Parathyroid adenoma (tissue), 2 donors: ENCODE measurements around the gene PLEKHM3.

Experiments
- H2AFZ ChIP-seq: fragments of 300-600 bp; sonication (generic); one replicate; pipeline ENCODE4 v1.7.0; 2017; ENCODE audit warnings: antibody characterized with exemption, mild to moderate bottlenecking
- H3K27ac ChIP-seq: fragments of 300-600 bp; sonication (generic); one replicate; pipeline ENCODE4 v1.7.0; 2017
- H3K27me3 ChIP-seq: fragments of 300-600 bp; sonication (generic); one replicate; pipeline ENCODE4 v1.7.0; 2017; ENCODE audit warnings: low read length; ENCODE audit not compliant: control insufficient read depth, insufficient read depth
- H3K36me3 ChIP-seq: fragments of 300-600 bp; sonication (generic); one replicate; pipeline ENCODE4 v1.7.0; 2017; ENCODE audit warnings: low read length; ENCODE audit not compliant: control insufficient read depth, insufficient read depth
- H3K4me1 ChIP-seq: fragments of 300-600 bp; sonication (generic); one replicate; pipeline ENCODE4 v1.7.0; 2017; ENCODE audit warnings: control low read depth
- H3K4me2 ChIP-seq: fragments of 300-600 bp; sonication (generic); one replicate; pipeline ENCODE4 v1.7.0; 2017; ENCODE audit warnings: low read length
- H3K4me3 ChIP-seq: fragments of 300-600 bp; sonication (generic); one replicate; pipeline ENCODE4 v1.7.0; 2017; ENCODE audit warnings: low read depth, low read length
- H3K79me2 ChIP-seq: fragments of 300-600 bp; sonication (generic); one replicate; pipeline ENCODE4 v1.7.0; 2017; ENCODE audit warnings: control low read depth
- H3K9ac ChIP-seq: fragments of 300-600 bp; sonication (generic); one replicate; pipeline ENCODE4 v1.7.0; 2017; ENCODE audit warnings: mild to moderate bottlenecking
- H3K9me3 ChIP-seq: fragments of 300-600 bp; sonication (generic); one replicate; pipeline ENCODE4 v1.7.0; 2017; ENCODE audit warnings: low read length; ENCODE audit not compliant: control insufficient read depth
- CTCF ChIP-seq: fragments of 300-600 bp; sonication (generic); IDR thresholded peaks from one replicate; pipeline ENCODE4 v1.7.0; 2017; ENCODE audit warnings: antibody characterized with exemption, mild to moderate bottlenecking
- donor health status: primary hyperparathyroidism.

PLEKHM3 gene

GRCh38 chr2:207779523-207779922 is 245.8 kb downstream of the PLEKHM3 start:
- Histone ChIP-seq H2AFZ (no peak overlapping the region), H3K4me1 (no peaks in the 10 kb centered on the region), H3K9ac (no peak overlapping the region), H3K27me3 (no peaks in the 10 kb centered on the region), H3K4me2 (no peak overlapping the region), H3K79me2 (no peaks in the 10 kb centered on the region), H3K4me3 (no peak overlapping the region), H3K36me3 (no peaks in the 10 kb centered on the region), H3K9me3 (no peaks in the 10 kb centered on the region), H3K27ac (no peak overlapping the region)
- no peak for TF ChIP-seq CTCF

GRCh38 chr2:207778298-207778882 is 246.9 kb downstream of the PLEKHM3 start:
- Histone ChIP-seq H3K4me3 (no peak overlapping the region), H3K9ac (no peak overlapping the region), H3K9me3 (no peaks in the 10 kb centered on the region), H3K27me3 (no peaks in the 10 kb centered on the region), H3K79me2 (no peaks in the 10 kb centered on the region), H3K27ac (no peak overlapping the region), H3K4me1 (no peaks in the 10 kb centered on the region), H2AFZ (no peak overlapping the region), H3K4me2 (no peak overlapping the region), H3K36me3 (no peaks in the 10 kb centered on the region)
- no peak for TF ChIP-seq CTCF

GRCh38 chr2:207777124-207777523 is 248.2 kb downstream of the PLEKHM3 start:
- H3K4me3 ChIP-seq = no peak overlapping the region
- H3K27ac ChIP-seq = no peak overlapping the region
- TF ChIP-seq CTCF = no peak
- H3K9me3 ChIP-seq = no peaks in the 10 kb centered on the region
- no peaks in the 10 kb centered on the region for H3K79me2 ChIP-seq
- H2AFZ ChIP-seq = no peak overlapping the region
- no peaks in the 10 kb centered on the region for H3K27me3 ChIP-seq
- no peaks in the 10 kb centered on the region for H3K36me3 ChIP-seq
- H3K4me2 ChIP-seq = no peak overlapping the region
- H3K4me1 ChIP-seq = no peaks in the 10 kb centered on the region
- H3K9ac ChIP-seq = no peak overlapping the region

- no peak overlapping the region for H3K4me3 ChIP-seq
- H3K27ac ChIP-seq = no peak overlapping the region
- no peaks in the 10 kb centered on the region for H3K27me3 ChIP-seq
- H3K36me3 ChIP-seq = no peaks in the 10 kb centered on the region
- TF ChIP-seq CTCF = no peak
- no peaks in the 10 kb centered on the region for H3K9me3 ChIP-seq
- no peaks in the 10 kb centered on the region for H3K79me2 ChIP-seq
- no peak overlapping the region for H3K9ac ChIP-seq
- H3K4me2 ChIP-seq = no peak overlapping the region
- no peaks in the 10 kb centered on the region for H3K4me1 ChIP-seq
- no peak overlapping the region for H2AFZ ChIP-seq
Measured at GRCh38 chr2:207775473-207775872, 249.9 kb downstream of the PLEKHM3 start.

GRCh38 chr2:207772844-207773205 is 252.5 kb downstream of the PLEKHM3 start:
- H3K36me3 ChIP-seq = no peaks in the 10 kb centered on the region
- no peaks in the 10 kb centered on the region for H3K4me1 ChIP-seq
- H3K4me3 ChIP-seq = no peak overlapping the region
- no peak overlapping the region for H3K4me2 ChIP-seq
- H3K27me3 ChIP-seq = no peaks in the 10 kb centered on the region
- no peaks in the 10 kb centered on the region for H3K9me3 ChIP-seq
- H2AFZ ChIP-seq = no peak overlapping the region
- H3K9ac ChIP-seq = no peak overlapping the region
- H3K79me2 ChIP-seq = no peaks in the 10 kb centered on the region
- no peak overlapping the region for H3K27ac ChIP-seq
- no peak for TF ChIP-seq CTCF
